ENCODE data around the gene CDH20.

Gene CDH20

DNA sequence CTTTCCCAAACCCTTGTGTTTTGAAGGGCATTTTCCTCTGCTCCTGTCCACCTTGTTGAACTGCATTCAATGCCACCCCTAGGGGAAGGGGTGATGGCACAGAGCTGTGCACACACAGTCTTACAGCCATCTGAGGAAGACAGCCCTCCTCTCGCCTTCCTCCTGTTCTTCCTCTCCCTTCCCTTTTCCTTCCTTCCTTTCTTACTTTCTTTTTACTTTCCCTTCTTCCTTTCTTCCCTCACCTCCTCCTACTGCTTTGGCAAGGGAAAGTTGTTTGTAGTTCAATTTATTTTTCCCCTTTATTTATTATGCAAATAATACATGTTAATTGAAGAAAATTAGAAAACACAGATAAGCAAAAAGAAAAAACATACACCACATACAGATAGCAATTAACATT lies 99.4 kb downstream of the CDH20 start:
- DNase-seq: no peak

- DNase-seq: no peak
Measured at GRCh38 chr18:61435064-61435652, 101.9 kb downstream of the CDH20 start.

GRCh38 chr18:61443081-61443725 lies 110.0 kb downstream of the CDH20 start:
- no peak for DNase-seq

DNA sequence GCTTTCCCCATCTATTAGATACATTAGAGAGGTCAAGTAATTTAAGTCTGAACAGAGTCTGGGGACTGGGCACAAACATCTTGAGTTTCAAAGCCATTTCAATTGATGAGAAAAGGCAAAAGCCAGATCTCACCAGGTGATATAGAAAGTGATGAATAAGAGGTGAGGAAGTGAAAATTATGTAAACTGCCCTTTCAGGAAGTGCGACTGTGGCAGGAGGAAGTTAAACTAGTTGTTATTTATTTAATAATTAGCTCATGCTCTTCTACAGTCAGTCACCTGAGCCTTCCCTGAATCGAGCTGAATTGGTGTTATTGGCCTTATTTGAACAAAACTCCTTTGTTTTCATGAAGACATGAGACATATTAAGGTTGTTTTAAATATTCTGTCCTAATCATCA lies 115.1 kb downstream of the CDH20 start:
- DNase-seq: no peak

GRCh38 chr18:61459896-61460648 lies 126.8 kb downstream of the CDH20 start:
- no peak for DNase-seq

DNA sequence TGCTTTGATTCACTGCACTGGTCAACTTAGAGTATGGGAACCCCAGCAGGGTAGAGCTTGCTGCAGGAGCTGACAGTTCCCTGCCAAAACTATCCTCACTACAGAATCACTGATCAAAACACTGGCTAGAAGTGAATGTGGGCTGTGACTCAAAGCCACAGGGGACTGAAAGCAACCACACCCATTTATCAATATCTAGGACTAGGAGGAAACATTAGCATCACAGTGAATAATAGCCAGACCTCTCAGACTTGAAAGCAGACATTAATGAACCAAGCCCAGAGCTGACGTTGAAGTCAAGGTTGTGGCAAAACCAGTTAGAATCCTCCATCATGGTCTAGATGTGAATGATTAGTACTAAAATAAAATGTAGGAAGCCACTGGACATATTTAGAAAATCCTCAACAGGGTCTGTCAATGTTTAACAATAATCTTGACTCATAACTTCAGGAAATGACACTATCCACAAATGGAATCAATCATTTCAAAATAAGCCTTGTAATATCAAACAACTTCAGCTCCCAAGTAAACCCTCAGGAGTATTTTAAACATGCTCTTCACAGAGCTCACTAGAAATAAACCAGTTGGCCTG lies 131.4 kb downstream of the CDH20 start:
- no peak for DNase-seq

- no peak for DNase-seq
Measured at GRCh38 chr18:61466736-61467135, 133.5 kb downstream of the CDH20 start.

GRCh38 chr18:61470031-61470674 lies 136.9 kb downstream of the CDH20 start:
- DNase-seq: no peak

DNA sequence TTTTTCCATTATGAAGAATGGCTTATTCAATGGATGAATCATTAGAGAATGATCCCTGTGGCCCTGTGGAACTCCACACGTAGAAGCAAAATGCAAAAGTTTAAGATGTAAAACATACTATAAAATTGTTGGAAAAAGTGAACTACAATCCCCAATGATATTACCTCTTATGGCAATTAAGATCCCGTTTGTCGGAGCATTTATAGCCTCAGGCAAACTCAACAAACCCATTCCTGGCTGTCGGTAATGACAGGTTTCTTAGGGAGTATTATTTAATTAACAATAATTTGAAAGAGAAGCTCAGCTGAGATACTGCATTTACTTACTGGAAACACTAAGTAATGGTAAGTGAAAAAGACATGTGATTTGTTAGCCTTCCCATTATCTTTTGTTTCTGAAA lies 138.3 kb downstream of the CDH20 start:
- no peak for DNase-seq

DNA sequence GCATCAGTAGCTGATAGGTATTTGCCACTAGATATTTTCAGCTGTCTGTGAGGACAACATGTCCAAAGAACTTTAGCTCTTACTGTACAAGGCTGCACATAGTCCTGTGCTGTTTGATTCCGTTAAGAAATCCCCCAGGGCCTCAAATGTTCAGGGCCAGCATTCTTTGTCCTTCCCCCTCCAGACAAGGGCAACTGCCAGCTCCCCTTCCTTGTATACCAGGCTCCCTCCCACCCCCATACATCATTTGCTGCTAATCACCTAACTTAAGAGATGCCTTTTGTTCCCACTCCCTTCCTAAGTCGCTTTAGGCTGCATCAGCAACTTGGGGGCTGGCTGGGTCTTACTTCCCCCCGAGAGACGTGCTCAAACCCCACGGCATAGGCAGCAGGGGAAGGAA lies 138.7 kb downstream of the CDH20 start:
- no peak for DNase-seq

DNA sequence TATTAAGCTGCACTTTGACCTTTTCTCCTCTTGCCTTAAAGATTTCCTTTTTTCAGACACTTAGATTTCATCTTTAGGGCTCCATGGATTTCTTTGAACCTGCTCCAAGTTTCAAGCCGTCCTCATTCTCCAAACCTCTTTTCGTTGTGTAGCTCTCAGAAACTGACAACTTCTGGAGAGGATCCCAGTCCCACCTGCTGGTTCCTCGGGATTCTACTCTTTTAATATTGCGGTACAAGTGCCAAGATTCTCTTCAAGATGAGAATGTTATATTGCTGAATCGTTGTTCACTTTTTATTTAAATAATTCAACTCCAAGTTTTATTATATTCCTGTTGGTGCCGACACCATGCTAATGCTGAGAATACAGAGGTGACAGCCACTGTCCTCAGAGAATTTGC lies 141.1 kb downstream of the CDH20 start:
- DNase-seq: no peak

DNA sequence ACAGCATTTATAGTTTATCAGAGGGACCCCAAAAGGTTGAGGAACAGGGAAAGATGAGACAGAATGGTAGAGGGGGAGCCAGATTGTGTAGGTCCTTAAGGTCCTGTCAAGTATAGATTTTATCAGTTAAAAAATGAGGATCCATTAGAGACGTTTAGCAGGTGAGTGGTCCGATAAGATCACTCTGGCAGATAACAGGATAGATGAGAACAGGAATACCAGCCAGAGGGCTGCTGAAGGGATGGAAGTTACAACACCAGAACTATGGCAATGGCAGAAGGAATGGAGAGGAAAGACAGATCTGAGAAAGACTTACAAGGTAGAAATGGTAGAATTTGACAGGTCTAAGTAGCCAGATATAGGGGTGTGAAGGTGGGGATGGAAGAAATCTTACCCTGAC lies 141.7 kb downstream of the CDH20 start:
- no peak for DNase-seq

DNA sequence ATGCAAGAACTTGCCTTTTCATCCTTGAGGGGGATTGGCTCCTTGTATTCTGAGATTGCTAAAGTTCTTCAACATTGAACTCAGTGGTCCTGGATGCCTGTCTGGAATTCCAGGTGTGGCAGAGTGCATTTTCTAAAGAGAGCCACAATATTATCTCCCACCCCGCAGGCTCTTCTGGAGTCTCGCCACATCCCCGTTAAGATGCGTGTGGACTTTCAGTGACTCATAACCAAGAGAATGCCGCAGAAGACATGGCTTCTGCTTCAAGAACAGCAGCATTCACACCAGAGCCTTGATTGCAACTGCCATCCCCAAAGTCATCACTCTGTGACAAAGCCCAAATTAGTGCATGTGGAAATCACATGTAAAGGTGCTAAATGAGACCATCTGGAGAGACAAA lies 142.7 kb downstream of the CDH20 start:
- DNase-seq: no peak

GRCh38 chr18:61489334-61489733 lies 156.1 kb downstream of the CDH20 start:
- DNase-seq: no peak

- DNase-seq: no peak
Measured at GRCh38 chr18:61496374-61496773, 163.1 kb downstream of the CDH20 start.

GRCh38 chr18:61497422-61497821 lies 164.2 kb downstream of the CDH20 start:
- no peak for DNase-seq

GRCh38 chr18:61502472-61502871 lies 169.2 kb downstream of the CDH20 start:
- no peak for DNase-seq

DNA sequence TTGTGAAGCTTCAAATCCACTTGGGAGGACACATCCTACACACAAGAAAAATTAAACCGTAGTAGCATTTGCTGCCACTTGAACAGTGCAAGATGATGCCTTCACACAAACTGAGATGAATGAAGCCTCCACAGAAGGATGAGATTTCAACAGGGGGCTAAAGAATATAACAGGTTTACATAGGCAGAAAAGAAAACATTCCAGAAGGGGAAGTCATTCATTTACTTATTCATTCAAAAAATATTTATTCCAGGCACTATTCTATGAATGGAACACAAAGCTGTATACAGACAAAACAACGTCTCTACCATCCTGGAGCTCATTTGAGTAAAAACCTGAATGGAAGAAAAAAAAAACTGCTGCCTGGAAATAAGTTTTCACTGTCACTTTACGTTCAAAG lies 170.5 kb downstream of the CDH20 start:
- no peak for DNase-seq

DNA sequence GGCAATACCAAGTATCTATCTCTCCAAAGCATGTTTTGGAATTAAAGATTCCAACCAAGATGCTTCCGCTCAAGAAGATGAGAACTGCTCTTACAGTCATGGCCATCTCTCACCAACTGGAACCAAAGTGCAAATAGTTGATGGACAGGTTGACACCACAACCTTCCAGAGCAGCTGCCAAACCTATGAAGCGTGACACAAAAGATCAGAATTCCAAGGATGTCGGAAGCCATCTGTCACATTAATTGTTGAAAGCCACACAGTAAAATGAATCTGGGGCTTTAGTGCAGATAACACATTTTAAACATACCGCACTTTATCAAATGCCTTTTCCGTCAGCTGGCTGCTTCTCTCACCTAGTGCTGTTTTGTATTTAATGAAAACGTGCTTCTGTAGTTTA lies 195.7 kb downstream of the CDH20 start:
- DNase-seq: no peak

GRCh38 chr18:61530681-61531080 lies 197.5 kb downstream of the CDH20 start:
- no peak for DNase-seq

GRCh38 chr18:61531182-61531581 lies 198.0 kb downstream of the CDH20 start:
- no peak for DNase-seq

- DNase-seq: no peak
Measured at GRCh38 chr18:61531891-61532290, 198.7 kb downstream of the CDH20 start.

GRCh38 chr18:61535401-61535800 lies 202.2 kb downstream of the CDH20 start:
- no peak for DNase-seq

DNA sequence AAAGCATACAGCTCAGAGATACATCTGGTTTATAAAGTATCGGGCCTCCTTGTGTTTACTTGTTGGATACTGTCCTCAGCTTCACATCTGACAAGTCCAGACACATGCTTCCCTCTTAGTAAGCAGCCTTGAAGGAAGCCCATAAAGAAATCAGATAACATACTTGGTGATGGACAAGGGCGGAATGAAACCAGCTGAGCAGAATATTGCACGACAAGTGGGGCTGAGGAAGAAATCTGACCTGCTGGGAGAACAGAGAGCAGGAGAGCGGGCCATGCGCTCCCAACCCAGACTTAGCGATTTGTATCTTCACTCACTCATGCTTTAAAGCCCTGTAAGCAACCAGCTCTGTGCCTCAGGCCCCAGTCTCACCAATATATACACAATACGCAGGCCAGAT lies 208.4 kb downstream of the CDH20 start:
- no peak for DNase-seq
